ENCODE results near the gene RAB40A. TPM values are rescaled to one million over a fixed set of nuclear protein-coding genes. Genes with fewer than 3 reads are reported as not detected.

Gene RAB40A, protein sequence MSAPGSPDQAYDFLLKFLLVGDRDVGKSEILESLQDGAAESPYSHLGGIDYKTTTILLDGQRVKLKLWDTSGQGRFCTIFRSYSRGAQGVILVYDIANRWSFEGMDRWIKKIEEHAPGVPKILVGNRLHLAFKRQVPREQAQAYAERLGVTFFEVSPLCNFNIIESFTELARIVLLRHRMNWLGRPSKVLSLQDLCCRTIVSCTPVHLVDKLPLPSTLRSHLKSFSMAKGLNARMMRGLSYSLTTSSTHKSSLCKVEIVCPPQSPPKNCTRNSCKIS
- total RNA-seq, result 0.41 to 0.56 TPM (median 0.45 TPM) in 3 replicates
- long read RNA-seq, result 0 reads

DNA sequence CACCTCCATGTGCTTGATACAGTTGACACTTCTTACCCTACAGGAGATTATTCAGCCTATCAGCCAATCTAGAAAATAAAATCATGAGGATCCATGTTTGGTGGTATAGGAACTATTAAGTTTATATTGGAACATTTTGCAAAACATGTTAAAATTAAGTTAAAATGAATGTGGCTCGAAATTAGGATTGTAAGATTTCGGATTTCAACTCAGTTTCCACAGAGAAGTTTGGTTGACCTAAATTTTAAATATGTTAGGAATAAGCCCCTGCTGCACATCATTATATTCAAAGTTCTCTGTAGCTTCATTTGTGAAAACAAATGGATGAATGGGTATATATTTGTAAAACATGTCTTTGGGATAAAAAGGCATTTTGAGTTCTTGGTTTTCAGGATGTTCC is at the start of gene RAB40A:
Gene RAB40A, minus strand, starts transcription at position 101 of the 400 bp plus-strand sequence. CDS start 18,733 bp downstream, outside the sequence.
- no peaks in the 10 kb centered on the region for H3K27me3 Mint-ChIP-seq (ENCODE audit: low read depth)
- TF ChIP-seq, protein P1, sequence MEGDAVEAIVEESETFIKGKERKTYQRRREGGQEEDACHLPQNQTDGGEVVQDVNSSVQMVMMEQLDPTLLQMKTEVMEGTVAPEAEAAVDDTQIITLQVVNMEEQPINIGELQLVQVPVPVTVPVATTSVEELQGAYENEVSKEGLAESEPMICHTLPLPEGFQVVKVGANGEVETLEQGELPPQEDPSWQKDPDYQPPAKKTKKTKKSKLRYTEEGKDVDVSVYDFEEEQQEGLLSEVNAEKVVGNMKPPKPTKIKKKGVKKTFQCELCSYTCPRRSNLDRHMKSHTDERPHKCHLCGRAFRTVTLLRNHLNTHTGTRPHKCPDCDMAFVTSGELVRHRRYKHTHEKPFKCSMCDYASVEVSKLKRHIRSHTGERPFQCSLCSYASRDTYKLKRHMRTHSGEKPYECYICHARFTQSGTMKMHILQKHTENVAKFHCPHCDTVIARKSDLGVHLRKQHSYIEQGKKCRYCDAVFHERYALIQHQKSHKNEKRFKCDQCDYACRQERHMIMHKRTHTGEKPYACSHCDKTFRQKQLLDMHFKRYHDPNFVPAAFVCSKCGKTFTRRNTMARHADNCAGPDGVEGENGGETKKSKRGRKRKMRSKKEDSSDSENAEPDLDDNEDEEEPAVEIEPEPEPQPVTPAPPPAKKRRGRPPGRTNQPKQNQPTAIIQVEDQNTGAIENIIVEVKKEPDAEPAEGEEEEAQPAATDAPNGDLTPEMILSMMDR (IDR thresholded peaks at IDR 0.05), result no peak
- DNase-seq (ENCODE audit: low spot score), result no peak
- H3K4me3 Mint-ChIP-seq (ENCODE audit: unreplicated experiment), result no peak within 1 kb of the TSS
- H3K27ac Mint-ChIP-seq (ENCODE audit: unreplicated experiment), result no peak within 1 kb of the TSS
- H3K9me3 Mint-ChIP-seq (ENCODE audit: low read depth), result no peaks in the 10 kb centered on the region
- H3K4me1 Mint-ChIP-seq (ENCODE audit: low read depth), result peaks cover 12% of the 10 kb centered on the region
- H3K36me3 Mint-ChIP-seq (ENCODE audit: low read depth), result no peaks in the 10 kb centered on the region

DNA sequence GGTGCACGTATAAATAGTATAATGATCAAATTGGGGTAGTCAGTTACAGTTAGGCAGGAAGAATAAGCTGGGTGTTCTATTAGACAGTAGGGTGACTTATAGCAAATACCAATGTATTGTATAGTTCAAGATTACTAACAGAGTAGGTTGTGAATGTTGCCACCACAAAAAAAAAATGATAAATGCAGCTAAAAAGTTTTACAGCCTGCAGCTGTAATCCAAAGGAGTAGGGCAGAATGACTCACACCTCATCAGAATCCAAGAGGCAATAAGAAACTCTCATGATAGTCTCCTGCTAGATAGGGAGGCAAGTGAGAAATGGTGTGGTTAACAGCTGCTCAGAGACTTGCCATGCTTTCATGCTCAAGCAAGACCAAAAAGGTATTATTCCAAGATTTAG is 46.5 kb upstream of the RAB40A start:
- no peak for DNase-seq (ENCODE audit: low spot score)
- H3K4me1 Mint-ChIP-seq (ENCODE audit: low read depth), result no peaks in the 10 kb centered on the region
- no peaks in the 10 kb centered on the region for H3K36me3 Mint-ChIP-seq (ENCODE audit: low read depth)
- H3K27ac Mint-ChIP-seq (ENCODE audit: unreplicated experiment), result no peak overlapping the region
- H3K9me3 Mint-ChIP-seq (ENCODE audit: low read depth), result no peaks in the 10 kb centered on the region
- no peaks in the 10 kb centered on the region for H3K27me3 Mint-ChIP-seq (ENCODE audit: low read depth)
- no peak overlapping the region for H3K4me3 Mint-ChIP-seq (ENCODE audit: unreplicated experiment)
- TF ChIP-seq, protein P1 (IDR thresholded peaks at IDR 0.05), result no peak

DNA sequence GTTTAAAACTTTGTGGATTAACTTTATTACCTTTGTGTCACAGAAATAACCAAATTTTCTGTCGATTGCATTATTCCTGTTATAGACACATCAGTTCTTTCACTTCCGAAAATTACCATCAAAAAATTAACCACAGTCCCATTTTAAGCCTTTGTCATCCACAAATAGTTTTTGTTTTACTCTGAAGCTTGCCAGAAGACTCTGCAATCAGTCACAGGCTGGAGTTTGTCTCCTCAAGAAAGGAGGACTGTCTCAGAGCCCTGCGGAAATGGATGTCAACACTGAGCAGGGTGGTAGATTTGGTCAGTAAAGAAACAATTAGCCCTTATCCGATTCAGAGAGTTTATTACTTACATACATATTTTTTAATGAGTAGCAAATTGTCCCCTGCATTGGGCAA is 45.9 kb upstream of the RAB40A start:
- Mint-ChIP-seq H3K4me3 (ENCODE audit: unreplicated experiment) (no peak overlapping the region), H3K36me3 (ENCODE audit: low read depth) (no peaks in the 10 kb centered on the region), H3K4me1 (ENCODE audit: low read depth) (no peaks in the 10 kb centered on the region), H3K9me3 (ENCODE audit: low read depth) (no peaks in the 10 kb centered on the region), H3K27ac (ENCODE audit: unreplicated experiment) (no peak overlapping the region), H3K27me3 (ENCODE audit: low read depth) (peaks cover 2% of the 10 kb centered on the region)
- TF ChIP-seq, protein P1 (IDR thresholded peaks at IDR 0.05), result no peak
- DNase-seq (ENCODE audit: low spot score), result no peak

DNA sequence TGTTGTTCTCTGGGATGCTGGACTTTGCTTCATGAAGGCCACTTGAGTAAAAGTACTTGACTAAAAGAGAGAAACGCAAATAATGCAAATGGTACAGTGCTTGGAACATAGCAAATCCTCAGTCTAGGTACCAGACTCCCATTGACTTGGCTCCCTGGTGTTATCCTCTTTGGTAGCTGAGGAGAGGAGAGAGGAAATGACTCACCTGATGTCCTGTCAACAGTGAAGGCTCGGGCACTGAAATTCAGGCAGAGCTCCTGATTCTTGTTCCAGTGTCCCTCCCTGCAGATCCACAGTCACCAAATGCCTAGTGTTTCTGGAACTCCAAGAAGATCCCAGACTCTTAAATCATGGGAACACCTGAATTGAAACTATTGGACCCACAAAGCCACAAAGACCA is 43.5 kb upstream of the RAB40A start:
- no peak overlapping the region for H3K4me3 Mint-ChIP-seq (ENCODE audit: unreplicated experiment)
- H3K27ac Mint-ChIP-seq (ENCODE audit: unreplicated experiment), result no peak overlapping the region
- no peaks in the 10 kb centered on the region for H3K4me1 Mint-ChIP-seq (ENCODE audit: low read depth)
- TF ChIP-seq, protein P1 (IDR thresholded peaks at IDR 0.05), result no peak
- H3K27me3 Mint-ChIP-seq (ENCODE audit: low read depth), result peaks cover 2% of the 10 kb centered on the region
- no peak for DNase-seq (ENCODE audit: low spot score)
- no peaks in the 10 kb centered on the region for H3K9me3 Mint-ChIP-seq (ENCODE audit: low read depth)
- no peaks in the 10 kb centered on the region for H3K36me3 Mint-ChIP-seq (ENCODE audit: low read depth)

DNA sequence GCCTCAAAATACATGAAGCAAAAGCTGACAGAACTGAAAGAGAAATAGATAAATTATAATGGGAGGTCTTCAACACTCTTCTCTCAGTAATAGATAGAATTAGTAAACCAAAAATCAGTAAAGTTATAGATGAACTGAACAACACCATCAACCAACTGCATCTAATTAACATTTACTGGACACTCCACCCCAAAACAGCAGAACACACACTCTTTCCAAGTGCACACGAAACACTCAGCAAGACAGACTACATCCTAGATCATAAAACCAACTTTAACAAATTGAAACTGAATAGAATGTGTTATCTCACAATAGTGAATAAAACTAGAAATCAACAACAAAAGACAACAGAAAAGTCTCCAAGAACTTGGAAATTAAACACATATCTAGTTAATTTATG is 41.0 kb upstream of the RAB40A start:
- no peak overlapping the region for H3K27ac Mint-ChIP-seq (ENCODE audit: unreplicated experiment)
- no peak for DNase-seq (ENCODE audit: low spot score)
- H3K27me3 Mint-ChIP-seq (ENCODE audit: low read depth), result peaks cover 2% of the 10 kb centered on the region
- H3K36me3 Mint-ChIP-seq (ENCODE audit: low read depth), result no peaks in the 10 kb centered on the region
- TF ChIP-seq, protein P1 (IDR thresholded peaks at IDR 0.05), result no peak
- H3K4me1 Mint-ChIP-seq (ENCODE audit: low read depth), result no peaks in the 10 kb centered on the region
- H3K9me3 Mint-ChIP-seq (ENCODE audit: low read depth), result no peaks in the 10 kb centered on the region
- no peak overlapping the region for H3K4me3 Mint-ChIP-seq (ENCODE audit: unreplicated experiment)

Measured in chondrocyte (in vitro differentiated cells).